GM23338 (cell line): ENCODE measurements around the gene RPL37A. TPM values are rescaled to one million over a fixed set of nuclear protein-coding genes. Genes with fewer than 3 reads are reported as not detected.

Experiments used
- ATAC-seq: fragments of 200-7000 bp; cut with Tn5 transposase; 3 replicates; pipeline ENCODE4 v1.9.1; 2020
- DNase-seq: peaks from one replicate; pipeline ENCODE4 v3.0.0-alpha.2; 2015; ENCODE audit warnings: low spot score
- H2AFZ ChIP-seq: fragments of 200-600 bp; sonication (generic); 2 replicates; pipeline ENCODE4 v1.8.0; 2016; ENCODE audit warnings: antibody characterized with exemption, mild to moderate bottlenecking, moderate library complexity
- H3F3A ChIP-seq: fragments of 200-600 bp; sonication (generic); replicated peaks from 2 replicates; pipeline ENCODE4 v1.8.0; 2017; ENCODE audit warnings: antibody characterized with exemption, mixed run types, low read depth
- H3K27ac ChIP-seq: fragments of 200-600 bp; sonication (generic); 2 replicates; pipeline ENCODE4 v1.6.1; 2016; ENCODE audit warnings: low read depth
- H3K27me3 ChIP-seq: fragments of 200-600 bp; sonication (generic); 2 replicates; pipeline ENCODE4 v1.8.0; 2016; ENCODE audit warnings: mild to moderate bottlenecking, mixed run types, moderate library complexity; ENCODE audit not compliant: insufficient read depth
- H3K36me3 ChIP-seq: fragments of 200-600 bp; sonication (generic); 2 replicates; pipeline ENCODE4 v1.8.0; 2016; ENCODE audit warnings: mild to moderate bottlenecking; ENCODE audit not compliant: insufficient read depth
- H3K4me1 ChIP-seq: fragments of 200-600 bp; sonication (generic); 2 replicates; pipeline ENCODE4 v1.8.0; 2016; ENCODE audit warnings: mild to moderate bottlenecking, moderate library complexity; ENCODE audit not compliant: insufficient read depth
- H3K4me2 ChIP-seq: fragments of 200-600 bp; sonication (generic); 2 replicates; pipeline ENCODE4 v1.7.1; 2017; ENCODE audit warnings: mixed run types
- H3K4me3 ChIP-seq: fragments of 200-600 bp; sonication (generic); 2 replicates; pipeline ENCODE4 v1.6.1; 2016; ENCODE audit warnings: mixed run types
- H3K79me2 ChIP-seq: fragments of 200-600 bp; sonication (generic); replicated peaks from 2 replicates; pipeline ENCODE4 v1.8.0; 2017; ENCODE audit warnings: mild to moderate bottlenecking; ENCODE audit not compliant: insufficient read depth
- H3K9me2 ChIP-seq: fragments of 200-600 bp; sonication (generic); 2 replicates; pipeline ENCODE4 v1.8.0; 2017; ENCODE audit not compliant: insufficient read depth
- H4K20me1 ChIP-seq: fragments of 200-600 bp; sonication (generic); replicated peaks from 2 replicates; pipeline ENCODE4 v1.8.0; 2017; ENCODE audit warnings: mild to moderate bottlenecking; ENCODE audit not compliant: insufficient read depth
- H3K27ac Mint-ChIP-seq: 2 replicates; pipeline ENCODE4 v1.8.0; 2020; ENCODE audit warnings: inconsistent platforms, mild to moderate bottlenecking, moderate library complexity, mixed read lengths
- H3K27me3 Mint-ChIP-seq: 3 replicates; pipeline ENCODE4 v1.8.0; 2022; ENCODE audit warnings: low read depth, mild to moderate bottlenecking, moderate library complexity, mixed read lengths, inconsistent platforms; ENCODE audit not compliant: insufficient read depth, poor library complexity
- H3K36me3 Mint-ChIP-seq: 3 replicates; pipeline ENCODE4 v1.8.0; 2021; ENCODE audit warnings: low read depth, mild to moderate bottlenecking, inconsistent platforms, moderate library complexity, mixed read lengths
- H3K4me1 Mint-ChIP-seq: 3 replicates; pipeline ENCODE4 v1.8.0; 2020; ENCODE audit warnings: mild to moderate bottlenecking, inconsistent platforms, mixed read lengths
- H3K4me3 Mint-ChIP-seq: 3 replicates; pipeline ENCODE4 v1.8.0; 2021; ENCODE audit warnings: moderate library complexity, mild to moderate bottlenecking, inconsistent platforms, mixed read lengths
- H3K9me3 Mint-ChIP-seq: 3 replicates; pipeline ENCODE4 v1.8.0; 2020; ENCODE audit warnings: moderate library complexity, mild to moderate bottlenecking, inconsistent platforms, mixed read lengths
- CREB1 ChIP-seq: fragments of 250-450 bp; sonication (Bioruptor Pico); IDR thresholded peaks from 2 replicates; pipeline ENCODE4 v1.5.0; 2020; ENCODE audit warnings: low read depth, mild to moderate bottlenecking, moderate library complexity
- EZH2 ChIP-seq: fragments of 200-600 bp; sonication (generic); IDR thresholded peaks from one replicate; pipeline ENCODE4 v1.8.0; 2017; ENCODE audit warnings: antibody characterized with exemption, mild to moderate bottlenecking, low read depth; ENCODE audit not compliant: unreplicated experiment
- EZH2phosphoT487 ChIP-seq: fragments of 200-600 bp; sonication (generic); IDR thresholded peaks from one replicate; pipeline ENCODE4 v1.8.1; 2018; ENCODE audit warnings: antibody characterized with exemption; ENCODE audit not compliant: unreplicated experiment
- JUNB ChIP-seq: IDR thresholded peaks from one replicate; pipeline ENCODE4 v1.6.1; 2016; ENCODE audit warnings: antibody characterized with exemption; ENCODE audit not compliant: unreplicated experiment
- NANOG ChIP-seq: IDR thresholded peaks from 2 replicates; pipeline ENCODE4 v1.6.1; 2016; ENCODE audit warnings: antibody characterized with exemption, borderline replicate concordance
- POLR2AphosphoS5 ChIP-seq: IDR thresholded peaks from 2 replicates; pipeline ENCODE4 v1.6.1; 2016; ENCODE audit warnings: antibody characterized with exemption, low read depth
- REST ChIP-seq: IDR thresholded peaks from one replicate; pipeline ENCODE4 v1.6.1; 2018; ENCODE audit warnings: antibody characterized with exemption; ENCODE audit not compliant: unreplicated experiment
- ZNF331 ChIP-seq: fragments of 250-450 bp; sonication (Bioruptor Pico); IDR thresholded peaks from 2 replicates; pipeline ENCODE4 v1.5.0; 2020; ENCODE audit warnings: low read depth, mild to moderate bottlenecking, moderate library complexity
- polyA plus RNA-seq: library from polyadenylated mRNA; unstranded; fragments of >200 nt; fragmentation: Nextera tagmentation; extraction: Ambion mirVana; gene quantifications from 2 replicates; pipeline ENCODE4 v1.2.1, GENCODE V29; 2016
- total RNA-seq: library from RNA; depleted of rRNA; stranded (reverse); fragments of >200 nt; shearing (Covaris generic); gene quantifications from 2 replicates; pipeline ENCODE4 v1.2.3, GENCODE V29; 2014
- TF ChIP-seq, protein P1 (sequence below): fragments of 250-450 bp; sonication (Bioruptor Pico); IDR thresholded peaks from 2 replicates; pipeline ENCODE4 v1.5.0; 2020; ENCODE audit warnings: mild to moderate bottlenecking, moderate library complexity
- TF ChIP-seq, protein P2 (sequence below): IDR thresholded peaks from 2 replicates; pipeline ENCODE4 v1.6.1; 2016; ENCODE audit warnings: antibody characterized with exemption
- TF ChIP-seq, protein P3 (sequence below), 2 experiments: fragments of 200-600 bp in 1 of 2; sonication (generic) in 1 of 2; conservative IDR thresholded peaks; 2 replicates each; pipeline versions ENCODE4 v1.5.1 to v1.6.1; 2016 to 2017; ENCODE audit warnings: antibody characterized with exemption in 2 of 2, low read depth in 2 of 2, mild to moderate bottlenecking in 2 of 2, moderate library complexity in 1 of 2

RPL37A gene
- total and polyA plus RNA-seq, 2 experiments from 2014 or later = 1,118 to 5,036 TPM

DNA sequence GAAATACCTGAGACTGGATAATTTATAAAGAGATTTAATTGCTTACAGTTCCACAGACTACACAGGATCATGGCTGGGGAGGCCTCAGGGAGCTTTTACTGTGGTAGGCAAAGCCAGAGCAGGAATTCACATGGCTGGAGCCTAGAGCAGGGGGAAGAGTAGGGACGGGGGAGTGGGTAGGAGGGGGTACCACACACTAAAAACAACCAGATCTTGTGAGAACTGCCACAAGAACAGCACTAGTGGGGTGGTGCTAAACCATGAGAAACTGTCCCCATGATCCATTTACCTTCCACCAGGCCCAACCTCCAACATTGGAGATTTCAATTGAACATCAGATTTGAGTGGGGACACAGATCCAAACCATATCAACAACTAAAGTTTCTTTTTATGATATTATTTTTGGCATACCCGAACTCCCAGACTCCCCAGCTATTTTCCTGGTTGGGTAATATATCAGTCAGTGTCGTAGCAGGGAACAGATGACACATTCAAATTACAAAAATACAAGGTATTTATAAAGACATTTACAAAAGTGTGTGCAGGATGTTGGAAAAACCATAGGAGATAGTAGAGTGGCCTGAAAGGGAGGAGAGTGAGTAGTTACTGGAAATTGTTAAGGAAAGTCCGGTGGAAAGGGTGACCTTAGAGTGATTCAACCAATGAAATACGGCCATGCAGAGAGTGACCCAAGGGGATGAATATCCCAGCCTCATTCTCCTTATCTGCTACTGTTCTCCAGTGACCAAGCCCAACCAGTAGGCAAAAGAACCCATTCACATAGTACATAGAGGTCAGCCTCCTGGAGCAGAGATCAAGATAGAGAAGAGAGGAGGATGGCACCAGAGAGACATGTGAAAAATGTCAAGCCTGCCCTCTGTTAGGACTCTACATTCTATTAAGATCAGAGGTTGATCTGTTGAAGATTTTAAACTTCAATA, 8.8 kb downstream of the RPL37A start:
- Histone ChIP-seq H2AFZ (no peak overlapping the region), H3K36me3 (peaks cover 30% of the 10 kb centered on the region; the same call in 1 of the 2 replicates), H4K20me1 (peaks cover 34% of the 10 kb centered on the region), H3K4me1 (0 out of 2 replicates have a peak, but pooled peaks cover under 1% of the 10 kb centered on the region), H3K27me3 (no peaks in the 10 kb centered on the region), H3K4me3 (no peak overlapping the region), H3K79me2 (peaks cover 10% of the 10 kb centered on the region; the same call in 1 of the 2 replicates), H3K4me2 (no peak overlapping the region), H3F3A (peaks cover 37% of the 10 kb centered on the region), H3K27ac (peak overlapping the region; percentile 90), H3K9me2 (no peaks in the 10 kb centered on the region)
- Mint-ChIP-seq H3K27ac (peak overlapping the region; percentile 15), H3K27me3 (peaks cover 5% of the 10 kb centered on the region), H3K4me3 (no peak overlapping the region), H3K4me1 (peaks cover 10% of the 10 kb centered on the region; the same call in 2 of the 3 replicates), H3K9me3 (no peaks in the 10 kb centered on the region), H3K36me3 (peaks cover 42% of the 10 kb centered on the region)
- TF ChIP-seq CREB1 (CRISPR knock-in tag) (no peak), EZH2phosphoT487 (no peak), NANOG (no peak), POLR2AphosphoS5 (peak; percentile 37; the same call in 1 of the 2 replicates), ZNF331 (CRISPR knock-in tag) (no peak), JUNB (no peak), REST (no peak), EZH2 (no peak)
- TF ChIP-seq, protein P1, sequence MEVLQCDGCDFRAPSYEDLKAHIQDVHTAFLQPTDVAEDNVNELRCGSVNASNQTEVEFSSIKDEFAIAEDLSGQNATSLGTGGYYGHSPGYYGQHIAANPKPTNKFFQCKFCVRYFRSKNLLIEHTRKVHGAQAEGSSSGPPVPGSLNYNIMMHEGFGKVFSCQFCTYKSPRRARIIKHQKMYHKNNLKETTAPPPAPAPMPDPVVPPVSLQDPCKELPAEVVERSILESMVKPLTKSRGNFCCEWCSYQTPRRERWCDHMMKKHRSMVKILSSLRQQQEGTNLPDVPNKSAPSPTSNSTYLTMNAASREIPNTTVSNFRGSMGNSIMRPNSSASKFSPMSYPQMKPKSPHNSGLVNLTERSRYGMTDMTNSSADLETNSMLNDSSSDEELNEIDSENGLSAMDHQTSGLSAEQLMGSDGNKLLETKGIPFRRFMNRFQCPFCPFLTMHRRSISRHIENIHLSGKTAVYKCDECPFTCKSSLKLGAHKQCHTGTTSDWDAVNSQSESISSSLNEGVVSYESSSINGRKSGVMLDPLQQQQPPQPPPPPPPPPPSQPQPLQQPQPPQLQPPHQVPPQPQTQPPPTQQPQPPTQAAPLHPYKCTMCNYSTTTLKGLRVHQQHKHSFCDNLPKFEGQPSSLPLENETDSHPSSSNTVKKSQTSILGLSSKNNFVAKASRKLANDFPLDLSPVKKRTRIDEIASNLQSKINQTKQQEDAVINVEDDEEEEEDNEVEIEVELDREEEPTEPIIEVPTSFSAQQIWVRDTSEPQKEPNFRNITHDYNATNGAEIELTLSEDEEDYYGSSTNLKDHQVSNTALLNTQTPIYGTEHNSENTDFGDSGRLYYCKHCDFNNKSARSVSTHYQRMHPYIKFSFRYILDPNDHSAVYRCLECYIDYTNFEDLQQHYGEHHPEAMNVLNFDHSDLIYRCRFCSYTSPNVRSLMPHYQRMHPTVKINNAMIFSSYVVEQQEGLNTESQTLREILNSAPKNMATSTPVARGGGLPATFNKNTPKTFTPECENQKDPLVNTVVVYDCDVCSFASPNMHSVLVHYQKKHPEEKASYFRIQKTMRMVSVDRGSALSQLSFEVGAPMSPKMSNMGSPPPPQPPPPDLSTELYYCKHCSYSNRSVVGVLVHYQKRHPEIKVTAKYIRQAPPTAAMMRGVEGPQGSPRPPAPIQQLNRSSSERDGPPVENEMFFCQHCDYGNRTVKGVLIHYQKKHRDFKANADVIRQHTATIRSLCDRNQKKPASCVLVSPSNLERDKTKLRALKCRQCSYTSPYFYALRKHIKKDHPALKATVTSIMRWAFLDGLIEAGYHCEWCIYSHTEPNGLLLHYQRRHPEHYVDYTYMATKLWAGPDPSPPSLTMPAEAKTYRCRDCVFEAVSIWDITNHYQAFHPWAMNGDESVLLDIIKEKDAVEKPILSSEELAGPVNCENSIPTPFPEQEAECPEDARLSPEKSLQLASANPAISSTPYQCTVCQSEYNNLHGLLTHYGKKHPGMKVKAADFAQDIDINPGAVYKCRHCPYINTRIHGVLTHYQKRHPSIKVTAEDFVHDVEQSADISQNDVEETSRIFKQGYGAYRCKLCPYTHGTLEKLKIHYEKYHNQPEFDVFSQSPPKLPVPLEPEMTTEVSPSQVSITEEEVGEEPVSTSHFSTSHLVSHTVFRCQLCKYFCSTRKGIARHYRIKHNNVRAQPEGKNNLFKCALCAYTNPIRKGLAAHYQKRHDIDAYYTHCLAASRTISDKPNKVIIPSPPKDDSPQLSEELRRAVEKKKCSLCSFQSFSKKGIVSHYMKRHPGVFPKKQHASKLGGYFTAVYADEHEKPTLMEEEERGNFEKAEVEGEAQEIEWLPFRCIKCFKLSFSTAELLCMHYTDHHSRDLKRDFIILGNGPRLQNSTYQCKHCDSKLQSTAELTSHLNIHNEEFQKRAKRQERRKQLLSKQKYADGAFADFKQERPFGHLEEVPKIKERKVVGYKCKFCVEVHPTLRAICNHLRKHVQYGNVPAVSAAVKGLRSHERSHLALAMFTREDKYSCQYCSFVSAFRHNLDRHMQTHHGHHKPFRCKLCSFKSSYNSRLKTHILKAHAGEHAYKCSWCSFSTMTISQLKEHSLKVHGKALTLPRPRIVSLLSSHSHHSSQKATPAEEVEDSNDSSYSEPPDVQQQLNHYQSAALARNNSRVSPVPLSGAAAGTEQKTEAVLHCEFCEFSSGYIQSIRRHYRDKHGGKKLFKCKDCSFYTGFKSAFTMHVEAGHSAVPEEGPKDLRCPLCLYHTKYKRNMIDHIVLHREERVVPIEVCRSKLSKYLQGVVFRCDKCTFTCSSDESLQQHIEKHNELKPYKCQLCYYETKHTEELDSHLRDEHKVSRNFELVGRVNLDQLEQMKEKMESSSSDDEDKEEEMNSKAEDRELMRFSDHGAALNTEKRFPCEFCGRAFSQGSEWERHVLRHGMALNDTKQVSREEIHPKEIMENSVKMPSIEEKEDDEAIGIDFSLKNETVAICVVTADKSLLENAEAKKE (CRISPR knock-in tag) = 0 out of 2 replicates have a peak, but pooled peaks have one; percentile 11
- TF ChIP-seq, protein P2, sequence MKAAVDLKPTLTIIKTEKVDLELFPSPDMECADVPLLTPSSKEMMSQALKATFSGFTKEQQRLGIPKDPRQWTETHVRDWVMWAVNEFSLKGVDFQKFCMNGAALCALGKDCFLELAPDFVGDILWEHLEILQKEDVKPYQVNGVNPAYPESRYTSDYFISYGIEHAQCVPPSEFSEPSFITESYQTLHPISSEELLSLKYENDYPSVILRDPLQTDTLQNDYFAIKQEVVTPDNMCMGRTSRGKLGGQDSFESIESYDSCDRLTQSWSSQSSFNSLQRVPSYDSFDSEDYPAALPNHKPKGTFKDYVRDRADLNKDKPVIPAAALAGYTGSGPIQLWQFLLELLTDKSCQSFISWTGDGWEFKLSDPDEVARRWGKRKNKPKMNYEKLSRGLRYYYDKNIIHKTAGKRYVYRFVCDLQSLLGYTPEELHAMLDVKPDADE = no peak
- TF ChIP-seq, protein P3, sequence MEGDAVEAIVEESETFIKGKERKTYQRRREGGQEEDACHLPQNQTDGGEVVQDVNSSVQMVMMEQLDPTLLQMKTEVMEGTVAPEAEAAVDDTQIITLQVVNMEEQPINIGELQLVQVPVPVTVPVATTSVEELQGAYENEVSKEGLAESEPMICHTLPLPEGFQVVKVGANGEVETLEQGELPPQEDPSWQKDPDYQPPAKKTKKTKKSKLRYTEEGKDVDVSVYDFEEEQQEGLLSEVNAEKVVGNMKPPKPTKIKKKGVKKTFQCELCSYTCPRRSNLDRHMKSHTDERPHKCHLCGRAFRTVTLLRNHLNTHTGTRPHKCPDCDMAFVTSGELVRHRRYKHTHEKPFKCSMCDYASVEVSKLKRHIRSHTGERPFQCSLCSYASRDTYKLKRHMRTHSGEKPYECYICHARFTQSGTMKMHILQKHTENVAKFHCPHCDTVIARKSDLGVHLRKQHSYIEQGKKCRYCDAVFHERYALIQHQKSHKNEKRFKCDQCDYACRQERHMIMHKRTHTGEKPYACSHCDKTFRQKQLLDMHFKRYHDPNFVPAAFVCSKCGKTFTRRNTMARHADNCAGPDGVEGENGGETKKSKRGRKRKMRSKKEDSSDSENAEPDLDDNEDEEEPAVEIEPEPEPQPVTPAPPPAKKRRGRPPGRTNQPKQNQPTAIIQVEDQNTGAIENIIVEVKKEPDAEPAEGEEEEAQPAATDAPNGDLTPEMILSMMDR (conservative IDR thresholded peaks at IDR 0.05; ENCODE audit: low read depth in 2 of 2) = no peak
- DNase-seq (no peak), ATAC-seq (peak; percentile 17)
